Activated CD4-positive, alpha-beta T cell treated with anti-CD3 and anti-CD28 coated beads, Interleukin-2, amount 10 ng/mL, durations not matched to agents 24 days and 14 days (primary cell): ENCODE measurements around the gene IGHMBP2. TPM values are rescaled to one million over a fixed set of nuclear protein-coding genes. Genes with fewer than 3 reads are reported as not detected.
"Not testable (repeated sequence)": the region's sequence is repeated elsewhere in the genome, so short reads cannot be mapped to it uniquely, and the experiment has no call there.

Experiments
- DNase-seq: peaks from one replicate; pipeline ENCODE4 v3.0.0; 2022
- H3K27ac Mint-ChIP-seq: one replicate; pipeline ENCODE4 v1.8.0; 2022; ENCODE audit warnings: mild to moderate bottlenecking, mixed read lengths
- H3K27me3 Mint-ChIP-seq: one replicate; pipeline ENCODE4 v1.8.0; 2022; ENCODE audit warnings: mixed read lengths
- H3K36me3 Mint-ChIP-seq: one replicate; pipeline ENCODE4 v1.8.0; 2022; ENCODE audit warnings: low read depth, mild to moderate bottlenecking, mixed read lengths
- H3K4me1 Mint-ChIP-seq: one replicate; pipeline ENCODE4 v1.8.0; 2021; ENCODE audit warnings: mixed read lengths
- H3K4me3 Mint-ChIP-seq: one replicate; pipeline ENCODE4 v1.8.0; 2022; ENCODE audit warnings: mild to moderate bottlenecking, moderate library complexity, mixed read lengths
- H3K9me3 Mint-ChIP-seq: one replicate; pipeline ENCODE4 v1.8.0; 2021; ENCODE audit warnings: mixed read lengths
- intact Hi-C: fragments of 100-400 bp; cut with micrococcal nuclease; formaldehyde crosslinking; loops from one replicate; pipeline ENCODE4 v1.15.1; 2023
- total RNA-seq: library from RNA; stranded (reverse); gene quantifications from 2 replicates; pipeline ENCODE4 v1.2.3, GENCODE V29; 2022

The IGHMBP2 gene
- total RNA-seq, 1 donor from 2014 or later, result 39.8 TPM

DNA sequence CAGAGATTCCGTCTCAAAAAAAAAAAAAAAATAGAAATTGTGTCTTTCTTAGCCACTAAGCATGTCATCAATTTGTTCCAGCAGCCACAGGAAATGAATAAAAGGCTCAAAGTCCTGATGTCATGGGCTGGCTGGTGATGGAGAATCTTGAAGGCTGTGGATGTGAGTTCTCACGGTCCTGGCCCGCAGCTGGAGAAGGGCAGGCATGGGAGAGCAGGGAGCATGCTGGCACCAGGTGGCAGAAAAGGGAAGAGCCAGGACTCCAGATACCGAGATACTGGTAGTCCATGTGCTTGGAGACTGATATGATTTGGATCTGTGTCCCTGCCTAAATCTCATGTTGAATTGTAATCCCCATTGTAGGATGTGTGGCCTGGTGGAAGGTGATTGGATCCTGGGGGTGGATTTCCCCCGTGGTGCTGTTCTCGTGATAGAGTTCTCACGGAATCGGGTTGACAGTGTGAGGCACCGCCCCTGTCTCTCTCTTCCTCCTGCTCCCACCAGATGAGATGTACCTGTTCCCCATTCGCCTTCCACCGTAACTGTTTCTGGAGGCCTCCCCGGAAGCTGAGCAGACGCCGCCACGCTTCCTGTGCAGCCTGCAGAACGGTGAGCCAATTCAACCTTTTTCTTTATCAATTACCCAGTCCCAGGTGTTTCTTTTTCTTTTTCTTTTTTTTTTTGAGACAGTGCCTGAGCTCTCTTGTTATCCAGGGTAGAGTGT, 59.0 kb downstream of the IGHMBP2 start:
- peak overlapping the region; percentile 53 for H3K4me3 Mint-ChIP-seq
- no peaks in the 10 kb centered on the region for H3K27me3 Mint-ChIP-seq

DNA sequence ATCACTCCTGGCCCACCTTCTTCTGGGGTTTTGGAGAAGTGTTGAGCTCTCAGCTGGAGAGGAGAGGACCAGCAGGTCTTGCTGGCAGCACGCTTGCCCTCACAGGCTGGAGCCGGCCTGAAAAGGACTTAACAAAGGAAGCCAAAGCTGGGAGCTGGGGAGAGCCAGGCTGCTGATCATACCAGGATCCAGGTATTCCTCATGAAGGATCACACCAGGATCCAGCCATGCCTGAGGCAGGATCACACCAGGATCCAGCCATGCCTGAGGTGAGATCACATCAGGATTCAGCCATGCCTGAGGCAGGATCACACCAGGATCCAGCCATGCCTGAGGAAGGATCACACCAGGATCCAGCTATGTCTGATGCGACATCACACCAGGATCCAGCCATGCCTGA, 60.1 kb downstream of the IGHMBP2 start:
- peaks cover 12% of the 10 kb centered on the region for H3K4me1 Mint-ChIP-seq
- no peak for DNase-seq
- H3K4me3 Mint-ChIP-seq, result no peak overlapping the region
- H3K27ac Mint-ChIP-seq, result no peak overlapping the region
- no peaks in the 10 kb centered on the region for H3K9me3 Mint-ChIP-seq
- intact Hi-C loops, result no loop called here
- no peaks in the 10 kb centered on the region for H3K27me3 Mint-ChIP-seq
- H3K36me3 Mint-ChIP-seq, result peaks cover 3% of the 10 kb centered on the region

More for the DNA sequence above, 59.0 kb downstream of the IGHMBP2 start:
- H3K4me1 Mint-ChIP-seq, result peaks cover 12% of the 10 kb centered on the region
- H3K36me3 Mint-ChIP-seq, result peaks cover 3% of the 10 kb centered on the region
- peak; percentile 77 for DNase-seq
- intact Hi-C loops, result no loop called here
- no peaks in the 10 kb centered on the region for H3K9me3 Mint-ChIP-seq
- H3K27ac Mint-ChIP-seq, result peak overlapping the region; percentile 62

DNA sequence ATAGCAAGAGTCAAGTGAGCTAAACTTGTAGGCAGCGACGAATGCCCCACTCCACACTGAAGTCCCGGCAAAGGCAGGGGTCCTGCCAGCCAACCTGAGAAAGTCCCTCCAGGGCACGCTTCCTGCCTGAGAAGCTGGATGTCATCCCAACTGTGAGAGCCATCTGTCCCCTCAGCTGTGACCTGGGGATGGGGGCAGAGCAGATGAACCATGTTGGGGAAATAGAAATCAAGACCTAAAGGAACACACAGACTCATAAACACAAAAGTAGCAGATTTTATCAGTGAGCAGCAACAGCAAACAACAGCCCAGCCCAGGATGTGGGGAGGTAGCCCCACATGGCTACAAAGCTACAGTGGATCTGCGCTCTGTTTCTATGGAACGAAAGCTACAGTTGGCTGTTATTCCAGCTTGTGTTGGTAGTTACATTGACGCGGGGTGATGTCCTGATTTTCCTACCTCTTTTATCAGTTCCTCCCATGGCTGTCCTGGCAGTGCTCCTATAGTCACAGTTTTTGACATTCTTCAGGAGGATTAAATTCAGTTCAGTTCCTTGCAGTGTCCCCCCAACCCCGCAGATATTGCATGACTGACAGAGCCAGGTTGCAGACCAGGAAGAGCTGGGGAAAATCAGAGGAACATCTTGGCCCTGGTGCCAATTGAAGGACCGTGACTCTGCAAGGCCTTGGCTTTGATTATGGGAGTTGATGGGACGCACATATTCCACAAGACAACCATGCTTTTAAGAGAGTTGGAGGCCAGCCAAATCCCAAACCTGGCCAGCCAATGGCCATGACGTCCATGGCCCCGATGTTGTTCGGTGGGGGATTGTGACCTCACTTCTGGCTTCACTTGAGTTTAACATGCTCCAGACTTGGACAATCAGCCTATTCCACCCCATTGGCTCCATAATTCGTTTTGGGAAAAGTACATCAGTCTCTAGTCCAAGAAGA, 62.5 kb downstream of the IGHMBP2 start:
- Mint-ChIP-seq H3K27me3 (no peaks in the 10 kb centered on the region), H3K36me3 (peaks cover 3% of the 10 kb centered on the region), H3K4me3 (peak overlapping the region; percentile 3), H3K9me3 (no peaks in the 10 kb centered on the region), H3K4me1 (peaks cover 12% of the 10 kb centered on the region), H3K27ac (peak overlapping the region; percentile 13)
- intact Hi-C loops, result no loop called here
- DNase-seq, result peak; percentile 78

DNA sequence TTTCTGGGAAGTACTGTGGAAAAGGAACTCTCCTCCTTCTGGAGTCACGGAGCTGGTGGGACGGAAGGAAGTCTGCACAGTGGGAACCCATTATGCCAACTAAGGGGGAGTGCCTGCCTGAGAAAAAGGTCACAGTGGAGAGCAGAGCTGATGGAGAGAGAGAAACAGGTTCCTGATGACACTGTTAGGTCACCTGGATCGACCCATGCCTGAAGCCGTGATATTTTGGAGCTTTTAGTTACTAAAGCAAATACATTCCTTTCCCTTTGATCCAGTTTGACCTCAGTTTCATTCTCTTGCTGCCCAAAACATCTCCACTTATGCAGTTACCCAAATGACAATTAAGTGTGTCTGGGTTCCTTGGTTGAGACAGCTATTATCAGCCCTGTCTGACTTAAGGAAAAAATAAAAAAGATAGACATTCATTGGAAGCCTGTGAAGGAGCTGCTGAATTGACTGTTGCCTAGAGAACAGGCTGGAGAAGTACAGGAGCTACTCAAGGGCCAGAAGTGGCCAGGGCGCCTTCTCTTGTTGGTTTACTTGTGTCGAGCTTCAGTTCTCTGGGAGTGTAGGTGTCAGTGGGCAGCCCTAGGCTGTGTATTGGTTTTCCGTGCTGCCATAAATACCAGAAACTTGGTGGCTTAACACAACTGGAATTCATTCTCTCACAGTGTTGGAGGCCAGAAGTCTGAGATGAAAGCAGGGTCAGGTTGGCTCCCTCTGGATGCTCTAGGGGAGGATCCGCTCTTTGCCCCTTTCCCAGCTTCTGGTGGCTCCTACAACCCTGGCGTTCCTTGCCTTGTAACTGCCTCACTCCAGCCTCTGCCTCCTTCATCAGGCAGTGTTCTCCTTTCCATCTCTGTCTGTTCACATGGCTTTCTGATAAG, 63.4 kb downstream of the IGHMBP2 start:
- intact Hi-C loops, result no loop called here
- H3K27me3 Mint-ChIP-seq, result no peaks in the 10 kb centered on the region
- H3K9me3 Mint-ChIP-seq, result no peaks in the 10 kb centered on the region
- no peak for DNase-seq
- peaks cover 3% of the 10 kb centered on the region for H3K36me3 Mint-ChIP-seq
- H3K4me3 Mint-ChIP-seq, result no peak overlapping the region
- peaks cover 12% of the 10 kb centered on the region for H3K4me1 Mint-ChIP-seq
- H3K27ac Mint-ChIP-seq, result no peak overlapping the region

DNA sequence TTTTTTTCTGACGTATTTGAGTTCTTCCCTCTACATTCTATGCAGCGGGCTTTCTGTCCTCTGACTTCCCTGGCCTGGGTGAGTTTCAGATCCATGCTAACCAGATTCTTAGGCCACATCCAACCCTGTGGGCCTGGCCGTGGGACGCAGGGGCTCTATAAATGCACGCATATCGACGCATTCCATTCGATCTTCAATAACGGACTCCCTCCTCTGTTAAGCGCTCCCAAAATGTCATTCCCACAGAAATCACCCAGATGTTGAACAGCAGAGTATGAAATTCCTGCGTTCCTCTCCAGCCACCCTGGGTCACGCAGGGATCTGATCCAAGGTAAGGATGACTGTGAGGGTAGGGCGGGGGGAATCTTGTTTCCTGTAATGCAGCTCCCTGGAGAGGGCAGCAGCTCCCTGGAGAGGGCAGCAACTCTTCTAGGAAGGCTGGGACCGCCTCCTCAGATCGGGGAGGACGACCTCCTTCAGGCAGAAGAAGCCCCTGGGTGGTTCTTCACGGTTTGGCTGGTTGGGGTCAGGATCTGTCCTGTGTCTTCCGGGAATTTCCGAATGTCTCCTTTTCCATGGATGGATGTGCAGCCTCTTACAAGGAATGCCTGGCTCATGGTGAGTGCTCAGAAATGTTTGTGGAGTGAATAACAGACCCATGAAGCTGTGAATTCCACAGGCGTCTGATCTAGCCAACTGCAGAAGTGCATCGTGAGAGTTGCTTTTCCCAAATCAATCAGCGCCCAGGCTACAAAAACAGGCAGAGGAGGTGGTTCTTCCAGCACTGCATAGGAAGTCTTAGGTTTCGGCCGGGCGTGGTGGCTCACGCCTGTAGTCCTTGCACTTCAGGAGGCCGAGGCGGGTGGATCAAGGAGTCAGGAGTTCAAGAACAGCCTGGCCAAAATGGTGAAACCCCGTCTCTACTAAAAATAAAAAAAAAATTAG, 64.9 kb downstream of the IGHMBP2 start:
- Mint-ChIP-seq H3K9me3 (no peaks in the 10 kb centered on the region), H3K27me3 (no peaks in the 10 kb centered on the region), H3K36me3 (peaks cover 3% of the 10 kb centered on the region), H3K27ac (no peak overlapping the region), H3K4me3 (no peak overlapping the region), H3K4me1 (peaks cover 7% of the 10 kb centered on the region)
- no peak for DNase-seq
- intact Hi-C loops, result no loop called here

DNA sequence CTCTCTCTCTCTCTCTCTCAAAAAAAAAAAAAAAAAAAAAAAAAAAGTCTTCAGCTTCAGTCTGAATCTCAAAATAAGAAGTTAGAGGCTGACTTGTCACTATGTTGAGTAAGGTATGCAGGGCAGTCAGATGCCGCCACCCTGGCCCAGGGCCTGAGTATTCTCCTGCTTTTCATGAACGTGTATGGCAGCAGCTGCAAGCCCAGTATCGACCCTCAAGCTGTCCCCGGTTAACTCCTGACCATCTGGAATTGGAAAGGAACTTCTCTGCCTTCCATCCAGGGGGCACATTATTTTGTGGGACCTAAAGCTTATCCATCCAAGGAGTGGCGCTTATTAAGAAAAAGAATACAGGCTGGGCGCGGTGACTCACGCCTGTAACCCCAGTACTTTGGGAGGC, 65.7 kb downstream of the IGHMBP2 start:
- DNase-seq, result no peak
- Mint-ChIP-seq H3K4me3 (no peak overlapping the region), H3K27ac (no peak overlapping the region), H3K4me1 (peaks cover 7% of the 10 kb centered on the region), H3K36me3 (no peaks in the 10 kb centered on the region), H3K9me3 (no peaks in the 10 kb centered on the region), H3K27me3 (no peaks in the 10 kb centered on the region)
- intact Hi-C loops, result no loop called here

DNA sequence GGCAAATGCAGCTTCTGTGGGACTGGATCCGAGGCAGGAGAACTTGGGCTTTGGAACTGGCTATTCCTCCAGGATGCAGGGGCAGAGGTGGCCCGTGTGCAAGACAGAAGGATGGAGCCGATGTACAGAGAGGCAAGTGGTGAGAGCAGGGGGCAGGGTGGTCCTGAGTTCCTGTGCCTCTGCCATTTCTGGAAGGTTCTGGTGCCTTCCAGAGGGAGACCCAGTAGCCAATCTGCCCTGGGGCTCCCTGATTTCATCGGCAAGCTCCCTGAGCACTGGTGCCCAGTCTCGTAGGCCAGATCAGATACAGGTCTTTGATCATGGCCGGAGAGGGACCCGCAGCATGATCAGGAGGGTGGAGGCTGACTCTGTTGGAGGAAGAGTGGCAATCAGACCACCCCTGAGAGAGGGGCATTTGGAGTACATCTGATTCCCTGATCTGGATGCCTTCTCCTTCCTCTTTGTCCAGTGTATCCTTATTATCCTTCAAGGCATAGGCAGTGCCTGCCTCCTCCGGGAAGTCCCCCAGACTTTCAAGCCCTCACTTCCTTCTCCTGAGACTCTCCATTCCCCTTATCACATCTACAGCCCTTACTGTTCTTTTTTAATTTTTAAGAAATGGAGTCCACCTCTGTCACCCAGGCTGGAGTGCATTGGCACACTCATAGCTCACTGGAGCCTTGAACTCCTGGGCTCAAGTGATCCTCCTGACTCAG, 67.4 kb downstream of the IGHMBP2 start:
- DNase-seq, result no peak
- Mint-ChIP-seq H3K9me3 (no peaks in the 10 kb centered on the region), H3K27me3 (no peaks in the 10 kb centered on the region), H3K27ac (no peak overlapping the region), H3K4me3 (no peak overlapping the region), H3K36me3 (no peaks in the 10 kb centered on the region), H3K4me1 (peaks cover 4% of the 10 kb centered on the region)
- intact Hi-C loops, result no loop called here

DNA sequence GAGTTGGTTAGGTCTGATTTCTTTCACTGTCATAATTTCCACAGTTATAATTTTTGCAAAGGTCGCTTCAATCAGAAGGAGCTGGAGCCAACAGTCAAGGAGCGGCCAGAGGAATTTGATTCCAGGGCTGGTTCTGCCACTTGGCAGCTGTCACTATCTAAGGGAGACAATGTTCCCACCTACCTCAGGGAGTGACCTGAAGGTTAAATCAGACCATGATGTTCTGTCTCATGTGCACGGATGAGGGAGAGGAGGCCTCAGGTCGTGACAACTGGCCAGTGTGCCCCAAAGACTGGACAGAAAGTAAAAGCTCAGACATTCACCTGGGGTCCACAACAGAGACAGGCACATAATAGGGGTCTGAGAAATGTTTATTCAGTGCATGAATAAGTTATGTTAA, 69.5 kb downstream of the IGHMBP2 start:
- intact Hi-C loops, result no loop called here

DNA sequence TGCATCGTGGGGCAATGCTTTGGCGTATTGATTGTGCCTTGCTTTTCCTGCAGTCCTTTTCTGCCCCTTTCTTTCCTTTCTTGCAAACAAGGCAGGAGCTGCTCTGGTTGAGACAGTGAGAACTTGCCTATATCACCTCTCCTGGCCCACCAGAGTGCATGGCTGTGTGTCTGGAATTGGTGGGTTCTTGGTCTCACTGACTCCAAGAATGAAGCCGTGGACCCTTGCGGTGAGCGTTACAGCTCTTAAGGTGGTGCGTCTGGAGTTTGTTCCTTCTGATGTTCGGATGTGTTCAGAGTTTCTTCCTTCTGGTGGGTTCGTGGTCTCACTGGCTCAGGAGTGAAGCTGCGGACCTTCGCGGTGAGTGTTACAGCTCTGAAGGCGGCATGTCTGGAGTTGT, 70.0 kb downstream of the IGHMBP2 start:
- H3K4me1 Mint-ChIP-seq, H3K27me3 Mint-ChIP-seq, DNase-seq, H3K27ac Mint-ChIP-seq, H3K9me3 Mint-ChIP-seq, intact Hi-C loops, H3K36me3 Mint-ChIP-seq, H3K4me3 Mint-ChIP-seq: not testable (repeated sequence)

More for the DNA sequence above, 69.5 kb downstream of the IGHMBP2 start:
- H3K27me3 Mint-ChIP-seq, result no peaks in the 10 kb centered on the region
- no peaks in the 10 kb centered on the region for H3K9me3 Mint-ChIP-seq
- H3K27ac Mint-ChIP-seq, result no peak overlapping the region
- no peak for DNase-seq
- H3K36me3 Mint-ChIP-seq, result no peaks in the 10 kb centered on the region
- peaks cover 2% of the 10 kb centered on the region for H3K4me1 Mint-ChIP-seq
- H3K4me3 Mint-ChIP-seq, result no peak overlapping the region

DNA sequence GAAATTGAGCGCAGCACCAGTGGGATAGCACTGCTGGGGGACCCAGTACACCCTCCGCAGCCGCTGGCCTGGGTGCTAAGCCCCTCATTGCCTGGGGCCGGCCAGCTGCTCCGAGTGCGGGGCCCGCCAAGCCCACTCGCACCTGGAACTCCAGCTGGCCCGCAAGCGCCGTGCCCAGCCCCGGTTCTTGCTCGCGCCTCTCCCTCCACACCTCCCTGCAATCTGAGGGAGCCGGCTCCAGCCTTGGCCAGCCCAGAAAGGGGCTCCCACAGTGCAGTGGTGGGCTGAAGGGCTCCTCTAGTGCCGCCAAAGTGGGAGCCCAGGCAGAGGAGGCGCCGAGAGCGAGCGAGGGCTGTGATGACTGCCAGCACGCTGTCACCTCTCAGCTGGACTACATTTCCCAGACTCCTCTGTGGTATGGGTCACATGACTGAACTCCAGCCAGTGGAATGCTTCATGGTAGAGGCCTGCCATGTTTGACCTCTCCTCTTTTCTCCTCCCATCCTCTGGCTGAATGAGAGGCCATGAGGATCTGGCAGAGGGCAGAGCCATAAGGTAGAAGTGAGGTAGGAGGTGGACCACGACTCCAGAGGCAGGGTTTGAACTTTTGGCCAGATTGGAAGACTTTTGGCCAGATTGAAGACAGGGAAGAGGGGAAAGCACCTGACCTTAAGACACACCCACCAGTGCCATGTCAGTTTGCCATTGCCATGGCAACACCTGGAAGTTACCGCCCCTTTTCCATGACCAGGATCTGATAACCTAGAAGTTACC, 70.9 kb downstream of the IGHMBP2 start:
- peak; percentile 73 for DNase-seq
- peak overlapping the region; percentile 79 for H3K27ac Mint-ChIP-seq
- H3K4me3 Mint-ChIP-seq, result no peak overlapping the region
- peaks cover 2% of the 10 kb centered on the region for H3K4me1 Mint-ChIP-seq
- no peaks in the 10 kb centered on the region for H3K27me3 Mint-ChIP-seq
- no peaks in the 10 kb centered on the region for H3K36me3 Mint-ChIP-seq
- H3K9me3 Mint-ChIP-seq, result no peaks in the 10 kb centered on the region
- intact Hi-C loops, result no loop called here

DNA sequence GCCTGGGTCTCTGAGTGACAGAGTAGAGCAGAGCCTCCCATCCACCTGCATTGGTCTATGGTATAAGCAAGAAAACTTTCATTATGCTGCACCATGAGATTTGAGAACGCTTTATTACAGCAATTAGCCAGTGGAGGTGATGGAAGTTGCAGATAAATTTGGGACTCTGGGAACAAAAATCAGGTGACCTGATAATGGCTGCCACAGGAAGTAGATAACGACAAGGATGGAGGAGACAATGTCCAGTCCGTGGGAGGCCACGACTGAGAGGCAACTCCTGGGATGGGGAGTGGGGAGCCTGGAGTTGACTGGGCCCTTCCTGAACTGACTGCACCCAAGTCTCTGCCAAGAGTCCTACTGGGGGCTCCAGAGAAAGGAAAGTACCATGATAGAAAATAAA, 72.4 kb downstream of the IGHMBP2 start:
- DNase-seq, result no peak
- intact Hi-C loops, result no loop called here
- no peaks in the 10 kb centered on the region for H3K27me3 Mint-ChIP-seq
- H3K9me3 Mint-ChIP-seq, result no peaks in the 10 kb centered on the region
- no peak overlapping the region for H3K4me3 Mint-ChIP-seq
- H3K4me1 Mint-ChIP-seq, result peaks cover 2% of the 10 kb centered on the region
- H3K36me3 Mint-ChIP-seq, result no peaks in the 10 kb centered on the region
- no peak overlapping the region for H3K27ac Mint-ChIP-seq

DNA sequence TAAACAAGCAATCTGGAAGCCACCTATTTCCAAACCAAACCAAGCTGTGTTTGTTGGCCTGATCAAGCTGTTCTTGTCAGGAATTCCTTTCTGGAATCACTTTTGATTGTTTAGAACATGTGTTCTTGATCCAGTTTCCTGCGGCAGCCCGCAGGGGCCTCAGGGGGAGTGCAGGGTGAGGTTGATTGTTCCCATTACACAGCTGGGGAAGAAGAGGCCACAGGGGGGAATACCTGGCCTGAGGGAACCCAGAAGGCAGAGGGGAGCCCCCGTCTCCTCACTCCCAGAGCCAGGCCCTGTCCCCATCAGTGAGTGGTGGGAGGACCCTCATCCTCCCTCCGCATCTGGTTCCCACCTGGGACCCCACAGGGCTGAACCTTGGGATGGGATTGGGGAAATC, 72.9 kb downstream of the IGHMBP2 start:
- DNase-seq, result no peak
- intact Hi-C loops, result no loop called here
- H3K36me3 Mint-ChIP-seq, result no peaks in the 10 kb centered on the region
- no peak overlapping the region for H3K27ac Mint-ChIP-seq
- H3K4me1 Mint-ChIP-seq, result peaks cover 2% of the 10 kb centered on the region
- H3K27me3 Mint-ChIP-seq, result no peaks in the 10 kb centered on the region
- no peaks in the 10 kb centered on the region for H3K9me3 Mint-ChIP-seq
- no peak overlapping the region for H3K4me3 Mint-ChIP-seq
